NCI-H146 (cell line): Measurements from ENCODE around the gene HGS.

ENCODE experiments used
- DNase-seq: peaks from one replicate; lab custom pipeline; 2025; lab: John Stamatoyannopoulos, UW

Gene HGS, protein sequence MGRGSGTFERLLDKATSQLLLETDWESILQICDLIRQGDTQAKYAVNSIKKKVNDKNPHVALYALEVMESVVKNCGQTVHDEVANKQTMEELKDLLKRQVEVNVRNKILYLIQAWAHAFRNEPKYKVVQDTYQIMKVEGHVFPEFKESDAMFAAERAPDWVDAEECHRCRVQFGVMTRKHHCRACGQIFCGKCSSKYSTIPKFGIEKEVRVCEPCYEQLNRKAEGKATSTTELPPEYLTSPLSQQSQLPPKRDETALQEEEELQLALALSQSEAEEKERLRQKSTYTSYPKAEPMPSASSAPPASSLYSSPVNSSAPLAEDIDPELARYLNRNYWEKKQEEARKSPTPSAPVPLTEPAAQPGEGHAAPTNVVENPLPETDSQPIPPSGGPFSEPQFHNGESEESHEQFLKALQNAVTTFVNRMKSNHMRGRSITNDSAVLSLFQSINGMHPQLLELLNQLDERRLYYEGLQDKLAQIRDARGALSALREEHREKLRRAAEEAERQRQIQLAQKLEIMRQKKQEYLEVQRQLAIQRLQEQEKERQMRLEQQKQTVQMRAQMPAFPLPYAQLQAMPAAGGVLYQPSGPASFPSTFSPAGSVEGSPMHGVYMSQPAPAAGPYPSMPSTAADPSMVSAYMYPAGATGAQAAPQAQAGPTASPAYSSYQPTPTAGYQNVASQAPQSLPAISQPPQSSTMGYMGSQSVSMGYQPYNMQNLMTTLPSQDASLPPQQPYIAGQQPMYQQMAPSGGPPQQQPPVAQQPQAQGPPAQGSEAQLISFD

DNA sequence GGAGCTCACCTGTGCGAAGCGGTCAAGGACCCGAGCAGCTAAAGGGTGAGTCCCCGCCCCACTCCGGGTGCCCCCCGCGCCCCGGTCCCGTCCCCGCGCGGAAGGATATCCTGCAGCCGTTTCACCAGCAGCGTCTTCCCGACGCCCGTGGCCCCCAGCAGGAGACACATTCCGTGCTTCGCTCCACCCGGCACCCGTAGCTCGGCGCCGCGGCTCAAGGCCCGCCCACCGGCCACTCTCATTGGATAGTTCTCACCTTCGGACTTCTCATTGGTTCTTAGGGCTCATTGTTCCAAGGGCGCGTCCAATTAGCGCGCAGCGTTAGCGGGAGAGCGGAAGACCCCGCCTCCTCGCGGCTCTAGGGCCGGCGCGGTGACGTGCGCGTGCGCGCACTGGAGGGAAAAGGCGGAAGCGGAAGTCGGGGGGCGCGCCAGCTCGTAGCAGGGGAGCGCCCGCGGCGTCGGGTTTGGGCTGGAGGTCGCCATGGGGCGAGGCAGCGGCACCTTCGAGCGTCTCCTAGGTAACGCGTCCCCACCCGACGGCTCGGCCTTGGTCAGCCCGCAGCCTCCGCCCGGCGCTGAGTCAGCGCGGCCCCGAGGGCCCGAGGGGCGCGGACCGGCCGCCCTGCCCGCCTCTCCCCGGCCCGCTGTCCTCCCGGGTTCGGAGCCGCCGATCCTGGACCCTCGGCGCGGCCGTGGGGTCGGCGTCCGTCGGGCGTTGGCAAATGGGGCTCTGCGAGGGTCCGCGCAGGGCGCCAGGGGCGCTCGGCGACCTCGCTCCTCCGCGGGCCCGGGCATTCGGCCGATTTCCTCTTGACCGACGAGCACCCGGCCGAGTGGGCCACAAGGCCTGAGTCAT lies at the start of gene HGS, which contains the start of gene ARL16:
Gene HGS (plus strand): TSS at position 428 of the 858 bp plus-strand sequence. CDS start 56 bp downstream, at position 484.
Gene ARL16 (minus strand): TSS at position 214 of the 858 bp plus-strand sequence. CDS start 44 bp downstream, at position 170.
- peak; percentile 98 for DNase-seq

DNA sequence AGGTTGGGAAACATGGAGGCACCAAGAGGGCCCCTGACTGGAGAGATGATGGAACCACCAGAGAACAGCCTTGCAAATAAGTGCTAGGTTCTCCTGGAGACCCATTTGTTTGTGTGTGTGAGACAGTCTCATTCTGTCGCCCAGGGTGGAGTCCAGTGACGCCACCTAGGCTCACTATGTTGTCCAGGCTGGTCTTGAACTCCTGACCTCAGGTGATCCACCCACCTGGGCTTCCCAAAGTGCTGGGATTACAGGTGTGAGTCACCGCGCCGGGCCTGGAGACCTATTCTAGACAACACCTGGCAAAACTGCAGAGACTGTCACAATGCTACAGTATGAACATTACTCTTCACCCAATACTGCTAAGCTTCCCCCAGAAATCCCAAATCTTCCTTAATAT lies 48.4 kb upstream of the HGS start:
- no peak for DNase-seq

DNA sequence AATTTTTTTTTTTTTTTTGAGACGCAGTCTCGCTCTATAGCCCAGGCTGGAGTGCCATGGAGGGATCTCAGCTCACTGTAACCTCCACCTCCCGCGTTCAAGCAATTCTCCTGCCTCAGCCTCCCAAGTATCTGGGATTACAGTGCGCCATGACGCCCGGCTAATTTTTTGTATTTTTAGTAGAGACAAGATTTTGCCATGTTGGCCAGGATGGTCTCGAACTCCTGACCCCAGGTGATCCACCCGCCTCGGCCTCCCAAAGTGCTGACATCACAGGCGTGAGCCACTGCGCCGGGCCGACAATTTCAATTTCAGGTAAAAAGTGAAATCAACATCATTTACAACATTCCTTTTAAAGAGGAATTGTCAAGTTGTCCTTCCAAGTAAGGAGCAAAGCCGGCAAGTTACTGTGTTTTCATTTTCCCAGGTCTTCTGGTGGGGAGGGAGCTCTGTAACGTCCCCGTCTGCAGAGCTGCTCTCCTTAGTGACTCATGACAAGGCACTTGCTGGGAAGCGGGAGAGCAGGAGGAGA lies 47.8 kb upstream of the HGS start:
- DNase-seq, result no peak

DNA sequence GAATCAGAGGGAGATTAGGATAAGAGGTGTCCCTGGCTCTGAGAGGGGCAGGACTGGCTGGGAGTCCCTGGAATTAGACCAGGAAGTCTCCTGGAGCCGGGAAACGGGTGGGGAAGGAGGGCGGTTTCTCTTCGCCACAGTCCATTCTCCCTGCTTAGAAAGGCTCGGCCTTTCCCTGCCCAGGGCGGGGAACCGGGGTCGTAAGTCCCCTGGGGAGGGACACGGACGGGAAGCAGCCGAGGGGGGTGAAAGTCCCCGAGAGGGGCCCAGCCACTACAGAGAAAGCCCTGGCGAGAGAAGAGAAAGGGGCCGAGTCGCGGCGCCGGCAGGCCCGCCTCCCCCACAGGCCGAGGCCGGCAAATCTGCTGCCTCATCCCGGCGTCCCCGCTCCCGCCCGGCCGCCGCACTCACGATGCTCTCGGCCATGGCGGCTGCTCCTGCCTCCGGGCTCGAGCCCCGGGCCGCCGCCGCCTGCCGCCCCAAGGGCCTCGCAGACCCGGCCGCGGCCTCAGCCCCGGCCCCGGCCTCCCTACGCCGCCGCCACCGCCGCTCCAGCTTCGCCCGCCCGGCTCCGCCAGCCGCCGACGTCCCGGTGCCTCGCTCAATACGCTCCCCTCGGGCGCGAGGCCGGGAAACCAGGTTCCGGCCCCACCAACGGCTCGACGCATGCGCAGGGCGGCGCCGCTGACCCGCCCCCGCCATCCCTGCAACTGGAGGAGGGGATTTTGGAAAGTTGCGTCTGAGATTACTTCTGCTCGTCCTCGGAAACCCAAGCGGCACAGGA lies 47.1 kb upstream of the HGS start, which contains the start of the genes NPLOC4 and TSPAN10:
Gene NPLOC4 (minus strand): TSS at position 608 of the 784 bp plus-strand sequence. CDS start 182 bp downstream, at position 426.
Gene TSPAN10 (plus strand): TSS at position 692 of the 784 bp plus-strand sequence. CDS start 5,217 bp downstream, outside the sequence.
- DNase-seq, result peak; percentile 76

DNA sequence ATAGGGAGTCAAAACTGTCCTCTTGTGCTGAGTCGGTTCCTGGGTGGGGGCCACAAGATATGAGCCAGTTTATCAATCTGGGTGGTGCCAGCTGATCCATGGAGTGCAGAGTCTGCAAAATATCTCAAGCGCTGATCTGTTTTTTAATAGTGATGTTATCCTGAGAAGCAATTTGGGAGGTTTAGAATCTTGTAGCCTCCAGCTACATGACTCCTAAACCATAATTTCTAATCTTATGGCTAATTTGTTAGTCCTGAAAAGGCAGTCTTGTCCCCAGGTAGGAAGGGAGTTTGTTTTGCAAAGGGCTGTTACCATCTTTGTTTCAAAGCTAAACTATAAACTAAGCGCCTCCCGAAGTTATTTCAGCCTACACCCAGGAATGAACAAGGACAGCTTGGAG lies 45.1 kb upstream of the HGS start:
- DNase-seq, result no peak

DNA sequence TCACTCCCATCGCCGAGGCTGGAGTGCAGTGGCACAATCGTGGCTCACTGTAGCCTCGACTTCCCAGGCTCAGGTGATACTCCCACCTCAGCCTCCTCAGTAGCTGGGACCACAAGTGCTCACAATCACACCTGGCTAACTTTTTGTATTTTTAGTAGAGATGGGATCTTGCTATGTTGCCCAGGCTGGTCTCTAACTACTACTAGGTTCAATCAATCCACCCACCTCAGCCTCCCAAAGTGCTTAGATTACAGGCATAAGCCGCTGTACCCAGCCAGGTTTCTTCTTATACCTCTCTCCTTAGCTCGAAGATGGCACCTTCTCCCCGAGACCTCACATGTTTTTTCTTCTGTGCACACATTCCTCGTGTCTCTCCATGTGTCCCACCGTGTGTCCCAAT lies 43.8 kb upstream of the HGS start:
- DNase-seq, result no peak

DNA sequence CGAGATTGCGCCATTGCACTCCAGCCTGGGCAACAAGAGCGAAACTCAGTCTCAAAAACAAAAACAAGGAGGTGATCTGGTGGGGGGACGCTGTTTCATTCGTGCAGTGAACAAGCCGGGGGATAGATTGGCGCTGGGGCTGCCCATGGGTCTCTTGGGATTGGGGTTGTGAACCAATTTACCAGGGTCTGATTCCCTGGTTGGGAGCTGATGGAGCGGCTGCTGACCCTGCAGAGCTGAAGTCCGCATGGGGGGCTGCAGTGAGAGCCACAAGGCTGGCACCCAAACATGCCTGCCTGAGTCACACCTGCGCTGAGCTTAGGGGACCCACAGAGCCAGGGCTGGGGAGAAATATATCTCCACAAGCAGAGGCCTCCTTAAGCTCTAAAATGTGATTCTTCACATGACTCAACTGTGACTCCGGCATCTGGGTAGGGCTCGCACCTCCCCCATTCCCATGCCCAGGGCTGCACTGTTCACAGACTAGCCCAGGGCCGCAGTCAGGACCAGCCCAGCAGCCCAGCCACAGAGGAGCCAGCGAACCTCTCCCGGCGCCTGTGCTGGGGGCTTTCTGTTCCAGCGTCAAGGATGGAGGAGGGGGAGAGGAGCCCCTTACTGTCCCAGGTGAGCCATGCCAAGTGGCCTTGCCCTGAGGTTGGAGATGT lies 41.9 kb upstream of the HGS start:
- DNase-seq, result no peak

DNA sequence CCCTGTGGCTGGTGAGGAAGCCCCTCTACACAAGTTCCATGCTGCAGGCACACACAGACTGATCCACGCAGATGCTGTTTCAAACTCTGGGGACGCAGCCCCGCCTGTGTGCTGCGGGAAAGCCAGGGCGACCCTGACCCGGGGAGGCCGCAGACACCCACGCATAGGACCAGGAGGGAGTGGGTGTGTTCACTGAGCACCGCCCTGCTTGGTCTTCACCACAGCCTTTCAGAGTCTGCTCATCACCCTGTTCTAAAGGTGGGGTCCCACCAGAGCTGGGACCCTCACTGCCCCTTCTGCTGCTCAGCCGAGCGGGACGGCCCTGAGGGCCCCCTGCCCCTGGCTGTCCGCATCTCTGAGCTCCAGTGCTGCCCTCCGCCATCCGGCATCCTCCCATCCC lies 39.3 kb upstream of the HGS start:
- no peak for DNase-seq

DNA sequence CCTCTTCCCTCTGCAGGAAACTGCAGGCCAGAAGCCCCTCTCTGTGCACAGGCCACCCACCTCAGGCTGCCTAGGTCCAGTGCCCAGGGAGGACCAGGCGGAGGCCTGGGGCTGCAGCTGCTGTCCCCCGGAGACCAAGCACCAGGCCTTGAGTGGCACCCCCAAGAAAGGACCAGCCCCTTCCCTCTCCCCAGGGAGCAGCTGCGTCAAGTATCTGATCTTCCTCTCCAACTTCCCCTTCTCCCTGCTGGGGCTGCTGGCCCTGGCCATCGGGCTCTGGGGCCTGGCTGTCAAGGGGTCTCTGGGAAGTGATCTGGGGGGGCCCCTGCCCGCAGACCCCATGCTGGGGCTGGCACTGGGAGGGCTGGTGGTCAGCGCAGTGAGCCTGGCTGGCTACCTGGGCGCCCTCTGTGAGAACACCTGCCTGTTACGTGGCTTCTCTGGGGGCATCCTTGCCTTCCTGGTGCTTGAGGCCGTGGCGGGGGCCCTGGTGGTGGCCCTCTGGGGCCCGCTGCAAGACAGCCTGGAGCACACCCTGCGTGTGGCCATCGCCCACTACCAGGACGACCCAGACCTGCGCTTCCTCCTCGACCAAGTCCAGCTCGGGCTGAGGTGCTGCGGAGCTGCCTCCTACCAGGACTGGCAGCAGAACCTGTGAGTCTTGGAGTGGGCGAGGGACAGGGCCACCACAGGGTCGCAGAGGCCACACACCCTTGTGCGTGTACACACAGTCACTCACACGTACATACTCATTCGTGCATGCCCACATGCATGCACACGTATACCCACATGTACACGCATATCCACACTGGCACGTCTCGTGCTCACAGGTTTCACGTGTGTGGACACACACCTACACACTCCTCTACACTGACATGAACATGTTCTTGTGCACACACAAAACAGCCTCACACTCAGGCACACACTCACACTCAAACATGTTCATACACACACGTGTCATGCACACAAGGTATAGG lies 38.5 kb upstream of the HGS start:
- no peak for DNase-seq

DNA sequence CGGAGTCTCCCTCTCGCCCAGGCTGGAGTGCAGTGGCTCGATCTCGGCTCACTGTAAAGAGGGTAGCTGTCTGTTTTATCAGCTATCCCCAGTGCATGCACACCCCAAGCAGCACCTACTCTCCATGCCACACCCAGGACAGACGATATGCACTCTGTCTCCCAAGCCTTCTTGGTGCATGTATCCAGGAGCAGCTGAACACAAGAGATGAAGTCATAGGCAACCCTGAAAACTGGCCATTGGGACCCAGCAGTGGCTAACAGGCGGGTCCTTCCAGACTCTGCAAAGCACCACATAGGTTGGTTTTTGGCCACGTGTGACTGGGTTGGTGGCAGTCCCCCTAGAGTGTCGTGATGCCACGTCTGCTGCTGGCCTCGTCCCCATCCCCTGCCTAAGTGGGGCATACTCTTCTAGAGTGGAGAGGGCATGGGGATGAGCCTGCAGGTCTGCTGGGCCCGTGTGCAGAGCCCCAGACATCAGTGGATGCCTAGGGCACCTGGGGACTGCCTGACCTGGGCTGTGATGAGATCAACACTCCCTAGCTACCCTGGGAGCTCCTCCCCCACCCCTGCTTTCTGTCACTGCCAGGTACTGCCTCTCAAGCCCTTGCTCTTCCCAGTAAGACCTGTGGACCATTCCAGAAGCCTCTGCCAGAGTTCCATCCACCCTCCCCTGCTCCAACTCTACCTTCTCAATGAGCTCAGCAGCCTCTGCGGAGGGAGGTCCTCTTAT lies 36.8 kb upstream of the HGS start:
- DNase-seq, result no peak

DNA sequence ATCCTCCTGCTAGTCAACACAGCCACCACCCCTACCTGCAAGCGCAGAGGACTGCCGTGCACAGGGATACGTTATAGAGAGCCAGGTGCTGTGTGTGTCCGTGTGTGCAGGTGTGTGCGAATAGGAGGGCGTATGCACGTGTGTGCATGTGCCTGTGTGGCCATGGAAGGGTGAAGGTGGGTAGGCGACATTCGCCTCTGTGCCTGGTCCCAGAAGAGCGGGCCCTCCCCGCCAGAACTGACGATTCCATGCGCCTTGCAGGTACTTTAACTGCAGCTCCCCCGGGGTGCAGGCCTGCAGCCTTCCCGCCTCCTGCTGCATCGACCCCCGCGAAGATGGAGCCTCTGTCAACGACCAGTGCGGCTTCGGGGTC lies 36.2 kb upstream of the HGS start:
- peak; percentile 33 for DNase-seq

DNA sequence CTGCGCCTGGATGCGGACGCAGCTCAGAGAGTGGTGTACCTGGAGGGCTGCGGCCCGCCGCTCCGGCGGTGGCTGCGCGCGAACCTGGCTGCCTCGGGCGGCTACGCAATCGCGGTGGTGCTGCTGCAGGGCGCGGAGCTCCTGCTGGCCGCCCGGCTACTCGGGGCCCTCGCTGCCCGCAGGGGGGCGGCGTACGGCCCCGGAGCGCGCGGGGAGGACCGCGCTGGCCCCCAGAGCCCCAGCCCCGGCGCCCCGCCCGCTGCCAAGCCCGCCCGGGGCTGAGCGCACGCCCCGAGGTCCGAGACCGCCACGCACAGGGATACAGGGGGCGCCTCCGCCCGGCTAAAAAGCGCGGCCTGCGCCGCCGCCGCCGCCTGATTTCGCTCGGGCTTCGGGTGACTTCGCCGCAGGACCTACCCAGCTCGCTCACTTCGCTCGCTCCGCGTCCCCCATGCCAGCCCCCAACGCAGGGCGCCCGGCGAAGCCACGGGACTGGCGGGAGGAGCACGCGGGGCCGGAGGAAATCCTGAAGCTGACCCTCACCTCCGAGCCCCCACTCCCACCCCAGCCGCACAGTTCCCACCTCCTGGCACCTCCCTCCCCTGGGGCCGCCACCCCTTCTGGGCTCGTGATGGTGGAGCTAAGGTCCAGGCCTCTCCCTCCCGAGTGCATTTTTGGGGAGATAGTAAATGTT lies 35.7 kb upstream of the HGS start:
- peak; percentile 36 for DNase-seq

DNA sequence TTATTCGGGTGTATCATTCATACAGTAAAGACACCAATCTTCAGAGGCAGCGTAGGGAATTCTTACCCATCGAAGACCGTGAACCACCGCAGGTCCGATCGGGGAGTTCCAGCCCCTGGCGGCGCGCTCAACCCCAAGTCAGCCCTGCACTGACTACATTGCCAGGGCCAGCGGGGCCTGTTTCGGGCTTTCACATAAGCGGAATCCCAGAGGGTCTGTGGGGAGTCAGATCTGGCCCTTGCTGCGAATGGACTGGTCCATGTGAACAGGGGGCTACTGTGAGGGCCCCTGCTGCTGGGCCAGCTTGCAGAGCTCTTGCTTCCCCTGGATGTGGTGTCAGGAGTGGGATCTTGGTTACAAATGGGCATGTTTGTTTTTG lies 35.1 kb upstream of the HGS start:
- DNase-seq, result no peak

DNA sequence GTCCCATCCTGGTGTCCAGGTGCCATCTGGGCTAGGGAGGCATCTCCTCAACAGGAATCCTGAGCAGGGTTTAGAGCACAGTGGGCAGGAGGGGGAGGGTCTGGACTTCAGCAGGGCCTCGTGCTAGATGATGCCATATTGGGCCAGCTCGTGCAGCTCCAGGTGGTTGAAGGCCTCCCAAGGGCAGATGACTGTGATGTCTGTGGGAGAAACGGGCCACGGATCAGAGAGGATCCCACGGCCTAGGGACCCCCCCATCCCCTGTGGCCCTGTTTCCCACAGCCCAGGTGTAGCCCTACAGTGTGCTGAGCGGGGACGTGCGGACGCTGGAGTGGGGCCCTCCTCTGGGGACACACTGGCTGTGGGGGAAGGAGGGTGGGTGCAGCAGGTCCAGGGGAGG lies 32.9 kb upstream of the HGS start:
- DNase-seq, result no peak

DNA sequence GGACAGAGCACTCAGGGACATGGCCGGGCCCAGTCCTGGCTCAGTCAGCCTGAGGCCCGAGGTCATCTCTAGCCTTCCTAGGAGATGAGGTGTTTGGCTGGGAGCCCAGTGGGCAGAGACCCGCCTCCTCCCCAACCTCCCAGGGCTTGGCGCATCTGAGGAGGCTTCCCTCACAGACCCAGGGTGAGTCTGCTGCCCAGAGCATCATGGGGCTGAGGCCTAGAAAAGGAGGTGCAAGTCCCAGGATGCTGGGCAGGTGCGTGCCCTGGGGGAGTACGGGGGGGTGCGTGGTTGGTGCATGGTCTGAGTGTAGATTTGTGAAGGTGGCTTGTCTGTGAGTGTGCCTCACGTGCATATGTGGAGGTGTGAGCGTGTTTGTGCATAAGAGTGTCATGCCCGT lies 32.1 kb upstream of the HGS start:
- peak; percentile 12 for DNase-seq

DNA sequence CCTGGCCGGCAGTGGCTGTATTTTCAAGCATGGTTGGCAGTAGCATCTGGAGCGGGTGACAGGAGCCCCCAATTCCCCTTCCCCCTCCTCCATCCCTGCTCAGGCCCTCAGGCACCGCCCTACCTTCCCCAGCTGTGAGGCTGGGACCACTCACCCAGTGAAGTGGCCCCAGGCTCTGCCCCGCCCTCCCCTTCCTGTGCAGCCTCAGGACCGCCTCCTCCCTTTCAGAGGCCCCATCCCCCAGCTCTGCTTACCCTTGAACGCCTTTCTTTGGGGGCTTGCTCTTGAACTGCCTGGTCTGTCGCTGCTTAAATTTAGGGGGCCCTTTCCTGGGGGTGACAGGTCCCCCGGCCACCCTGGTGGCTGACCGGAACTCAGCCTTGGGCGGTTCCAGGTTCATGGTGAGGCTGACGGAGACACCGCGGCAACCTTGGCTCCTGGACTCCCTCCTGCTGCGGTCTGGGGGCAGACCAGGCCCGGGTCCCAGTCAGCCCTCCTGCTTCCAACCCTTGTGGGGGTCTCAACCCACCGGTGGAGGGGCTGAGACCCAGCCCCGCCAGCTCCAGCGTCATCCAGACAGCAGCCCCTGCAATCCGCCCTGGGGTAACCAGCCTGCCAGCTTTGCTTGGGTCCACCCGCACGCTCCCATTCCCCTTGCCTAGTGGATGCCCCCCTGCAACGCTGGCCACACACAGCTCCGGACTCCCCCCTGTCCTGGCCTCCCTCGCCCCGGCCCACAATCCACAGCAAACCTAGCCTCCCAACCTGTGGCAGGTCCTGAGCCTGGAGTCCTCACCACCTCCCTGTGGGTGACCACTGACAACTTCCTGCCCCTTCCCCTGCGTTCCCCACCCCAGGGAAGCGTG lies 30.7 kb upstream of the HGS start:
- DNase-seq, result peak; percentile 20
